GM12878 (cell line): ENCODE data around the gene MRTFB.

Source experiments
- KDM1A ChIP-seq: fragments of 200-600 bp; sonication (generic); IDR thresholded peaks from 2 replicates; pipeline ENCODE4 v1.6.1; 2016; ENCODE audit warnings: borderline replicate concordance
- NFIC ChIP-seq: IDR thresholded peaks from 2 replicates; pipeline ENCODE4 v1.6.1; 2012; ENCODE audit warnings: low read depth, mild to moderate bottlenecking, inconsistent platforms, low read length, moderate library complexity
- NFYB ChIP-seq: IDR thresholded peaks from 2 replicates; pipeline ENCODE4 v1.6.1; 2011; ENCODE audit warnings: low read depth, mild to moderate bottlenecking, low read length, improper control_type of control experiment, moderate library complexity; ENCODE audit not compliant: insufficient read depth
- NR2C2 ChIP-seq: IDR thresholded peaks from 2 replicates; pipeline ENCODE4 v1.6.1; 2011; ENCODE audit warnings: borderline replicate concordance, low read depth; ENCODE audit not compliant: control insufficient read depth, insufficient read length
- POLR2A ChIP-seq: IDR thresholded peaks from 2 replicates; pipeline ENCODE4 v1.6.1; 2011; ENCODE audit warnings: low read depth, mild to moderate bottlenecking, low read length
- SREBF2 ChIP-seq: IDR thresholded peaks from 2 replicates; pipeline ENCODE4 v1.6.1; 2012; ENCODE audit warnings: mild to moderate bottlenecking, low read length
- TF ChIP-seq, protein P1 (sequence below): IDR thresholded peaks from 2 replicates; pipeline ENCODE4 v1.6.1; 2011; ENCODE audit warnings: low read depth, mild to moderate bottlenecking, low read length, moderate library complexity, borderline replicate concordance; ENCODE audit errors: extremely low read depth
- TF ChIP-seq, protein P2 (sequence below): fragments of 450-650 bp; conservative IDR thresholded peaks from 2 replicates; pipeline ENCODE4 v1.6.1; 2017; ENCODE audit warnings: mild to moderate bottlenecking, moderate library complexity
- TF ChIP-seq, protein P3 (sequence below): IDR thresholded peaks from 2 replicates; pipeline ENCODE4 v1.6.1; 2012; ENCODE audit warnings: mild to moderate bottlenecking, low read depth, low read length
- TF ChIP-seq, protein P4 (sequence below), 3 experiments: IDR thresholded peaks in 2 of 3; conservative IDR thresholded peaks in 1 of 3; 2 replicates each; pipeline ENCODE4 v1.5.1; 2011; ENCODE audit warnings: low read depth in 3 of 3, low read length in 3 of 3, mild to moderate bottlenecking in 3 of 3, control low read depth in 2 of 3, moderate library complexity in 2 of 3, inconsistent platforms in 1 of 3, mixed read lengths in 1 of 3; ENCODE audit not compliant: control insufficient read depth in 2 of 3, insufficient read depth in 1 of 3; ENCODE audit errors: extremely low read depth in 1 of 3
- TF ChIP-seq, protein P5 (sequence below): fragments of 450-650 bp; formaldehyde crosslinking; IDR thresholded peaks from 2 replicates; pipeline ENCODE4 v1.4.0; 2020; ENCODE audit warnings: mild to moderate bottlenecking, moderate library complexity

DNA sequence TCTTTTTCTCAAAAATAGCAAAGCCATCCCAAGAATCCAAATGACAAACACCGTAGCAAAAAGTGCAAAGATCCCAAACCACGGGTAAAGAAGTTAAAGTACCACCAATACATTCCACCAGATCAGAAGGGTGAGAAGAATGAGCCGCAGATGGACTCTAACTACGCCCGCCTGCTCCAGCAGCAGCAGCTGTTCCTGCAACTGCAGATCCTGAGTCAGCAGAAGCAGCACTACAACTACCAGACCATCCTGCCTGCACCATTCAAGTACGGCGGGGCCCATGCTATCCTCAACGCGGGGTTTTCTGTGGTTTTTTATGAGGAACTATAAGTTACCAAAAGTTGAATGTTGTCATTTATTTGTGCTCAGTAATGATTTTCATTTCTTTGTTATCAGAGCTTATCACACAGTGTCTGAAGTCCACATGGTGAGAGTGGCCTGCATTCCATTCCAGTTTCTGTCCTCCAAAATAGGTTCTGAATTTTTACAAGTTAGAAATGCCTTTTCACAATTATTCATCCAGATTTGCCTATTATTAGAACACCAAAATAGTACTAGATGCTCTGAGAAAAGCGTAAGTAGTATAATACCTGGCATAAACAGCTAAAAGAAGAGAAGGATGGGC lies 169.2 kb downstream of the MRTFB start:
- TF ChIP-seq, protein P1, sequence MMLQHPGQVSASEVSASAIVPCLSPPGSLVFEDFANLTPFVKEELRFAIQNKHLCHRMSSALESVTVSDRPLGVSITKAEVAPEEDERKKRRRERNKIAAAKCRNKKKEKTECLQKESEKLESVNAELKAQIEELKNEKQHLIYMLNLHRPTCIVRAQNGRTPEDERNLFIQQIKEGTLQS, result no peak
- TF ChIP-seq, protein P2, sequence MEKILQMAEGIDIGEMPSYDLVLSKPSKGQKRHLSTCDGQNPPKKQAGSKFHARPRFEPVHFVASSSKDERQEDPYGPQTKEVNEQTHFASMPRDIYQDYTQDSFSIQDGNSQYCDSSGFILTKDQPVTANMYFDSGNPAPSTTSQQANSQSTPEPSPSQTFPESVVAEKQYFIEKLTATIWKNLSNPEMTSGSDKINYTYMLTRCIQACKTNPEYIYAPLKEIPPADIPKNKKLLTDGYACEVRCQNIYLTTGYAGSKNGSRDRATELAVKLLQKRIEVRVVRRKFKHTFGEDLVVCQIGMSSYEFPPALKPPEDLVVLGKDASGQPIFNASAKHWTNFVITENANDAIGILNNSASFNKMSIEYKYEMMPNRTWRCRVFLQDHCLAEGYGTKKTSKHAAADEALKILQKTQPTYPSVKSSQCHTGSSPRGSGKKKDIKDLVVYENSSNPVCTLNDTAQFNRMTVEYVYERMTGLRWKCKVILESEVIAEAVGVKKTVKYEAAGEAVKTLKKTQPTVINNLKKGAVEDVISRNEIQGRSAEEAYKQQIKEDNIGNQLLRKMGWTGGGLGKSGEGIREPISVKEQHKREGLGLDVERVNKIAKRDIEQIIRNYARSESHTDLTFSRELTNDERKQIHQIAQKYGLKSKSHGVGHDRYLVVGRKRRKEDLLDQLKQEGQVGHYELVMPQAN, result no peak
- TF ChIP-seq, protein P3, sequence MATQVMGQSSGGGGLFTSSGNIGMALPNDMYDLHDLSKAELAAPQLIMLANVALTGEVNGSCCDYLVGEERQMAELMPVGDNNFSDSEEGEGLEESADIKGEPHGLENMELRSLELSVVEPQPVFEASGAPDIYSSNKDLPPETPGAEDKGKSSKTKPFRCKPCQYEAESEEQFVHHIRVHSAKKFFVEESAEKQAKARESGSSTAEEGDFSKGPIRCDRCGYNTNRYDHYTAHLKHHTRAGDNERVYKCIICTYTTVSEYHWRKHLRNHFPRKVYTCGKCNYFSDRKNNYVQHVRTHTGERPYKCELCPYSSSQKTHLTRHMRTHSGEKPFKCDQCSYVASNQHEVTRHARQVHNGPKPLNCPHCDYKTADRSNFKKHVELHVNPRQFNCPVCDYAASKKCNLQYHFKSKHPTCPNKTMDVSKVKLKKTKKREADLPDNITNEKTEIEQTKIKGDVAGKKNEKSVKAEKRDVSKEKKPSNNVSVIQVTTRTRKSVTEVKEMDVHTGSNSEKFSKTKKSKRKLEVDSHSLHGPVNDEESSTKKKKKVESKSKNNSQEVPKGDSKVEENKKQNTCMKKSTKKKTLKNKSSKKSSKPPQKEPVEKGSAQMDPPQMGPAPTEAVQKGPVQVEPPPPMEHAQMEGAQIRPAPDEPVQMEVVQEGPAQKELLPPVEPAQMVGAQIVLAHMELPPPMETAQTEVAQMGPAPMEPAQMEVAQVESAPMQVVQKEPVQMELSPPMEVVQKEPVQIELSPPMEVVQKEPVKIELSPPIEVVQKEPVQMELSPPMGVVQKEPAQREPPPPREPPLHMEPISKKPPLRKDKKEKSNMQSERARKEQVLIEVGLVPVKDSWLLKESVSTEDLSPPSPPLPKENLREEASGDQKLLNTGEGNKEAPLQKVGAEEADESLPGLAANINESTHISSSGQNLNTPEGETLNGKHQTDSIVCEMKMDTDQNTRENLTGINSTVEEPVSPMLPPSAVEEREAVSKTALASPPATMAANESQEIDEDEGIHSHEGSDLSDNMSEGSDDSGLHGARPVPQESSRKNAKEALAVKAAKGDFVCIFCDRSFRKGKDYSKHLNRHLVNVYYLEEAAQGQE, result no peak
- TF ChIP-seq, protein P4, sequence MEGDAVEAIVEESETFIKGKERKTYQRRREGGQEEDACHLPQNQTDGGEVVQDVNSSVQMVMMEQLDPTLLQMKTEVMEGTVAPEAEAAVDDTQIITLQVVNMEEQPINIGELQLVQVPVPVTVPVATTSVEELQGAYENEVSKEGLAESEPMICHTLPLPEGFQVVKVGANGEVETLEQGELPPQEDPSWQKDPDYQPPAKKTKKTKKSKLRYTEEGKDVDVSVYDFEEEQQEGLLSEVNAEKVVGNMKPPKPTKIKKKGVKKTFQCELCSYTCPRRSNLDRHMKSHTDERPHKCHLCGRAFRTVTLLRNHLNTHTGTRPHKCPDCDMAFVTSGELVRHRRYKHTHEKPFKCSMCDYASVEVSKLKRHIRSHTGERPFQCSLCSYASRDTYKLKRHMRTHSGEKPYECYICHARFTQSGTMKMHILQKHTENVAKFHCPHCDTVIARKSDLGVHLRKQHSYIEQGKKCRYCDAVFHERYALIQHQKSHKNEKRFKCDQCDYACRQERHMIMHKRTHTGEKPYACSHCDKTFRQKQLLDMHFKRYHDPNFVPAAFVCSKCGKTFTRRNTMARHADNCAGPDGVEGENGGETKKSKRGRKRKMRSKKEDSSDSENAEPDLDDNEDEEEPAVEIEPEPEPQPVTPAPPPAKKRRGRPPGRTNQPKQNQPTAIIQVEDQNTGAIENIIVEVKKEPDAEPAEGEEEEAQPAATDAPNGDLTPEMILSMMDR (IDR thresholded peaks at IDR 0.05 in 2 of 3, conservative IDR thresholded peaks at IDR 0.05 in 1 of 3; ENCODE audit: control insufficient read depth in 2 of 3, extremely low read depth in 1 of 3, insufficient read depth in 1 of 3, low read depth in 3 of 3, low read length in 3 of 3), result no peak
- TF ChIP-seq NFYB, result no peak
- no peak for TF ChIP-seq NR2C2
- TF ChIP-seq POLR2A, result no peak
- TF ChIP-seq NFIC, result no peak
- TF ChIP-seq, protein P5, sequence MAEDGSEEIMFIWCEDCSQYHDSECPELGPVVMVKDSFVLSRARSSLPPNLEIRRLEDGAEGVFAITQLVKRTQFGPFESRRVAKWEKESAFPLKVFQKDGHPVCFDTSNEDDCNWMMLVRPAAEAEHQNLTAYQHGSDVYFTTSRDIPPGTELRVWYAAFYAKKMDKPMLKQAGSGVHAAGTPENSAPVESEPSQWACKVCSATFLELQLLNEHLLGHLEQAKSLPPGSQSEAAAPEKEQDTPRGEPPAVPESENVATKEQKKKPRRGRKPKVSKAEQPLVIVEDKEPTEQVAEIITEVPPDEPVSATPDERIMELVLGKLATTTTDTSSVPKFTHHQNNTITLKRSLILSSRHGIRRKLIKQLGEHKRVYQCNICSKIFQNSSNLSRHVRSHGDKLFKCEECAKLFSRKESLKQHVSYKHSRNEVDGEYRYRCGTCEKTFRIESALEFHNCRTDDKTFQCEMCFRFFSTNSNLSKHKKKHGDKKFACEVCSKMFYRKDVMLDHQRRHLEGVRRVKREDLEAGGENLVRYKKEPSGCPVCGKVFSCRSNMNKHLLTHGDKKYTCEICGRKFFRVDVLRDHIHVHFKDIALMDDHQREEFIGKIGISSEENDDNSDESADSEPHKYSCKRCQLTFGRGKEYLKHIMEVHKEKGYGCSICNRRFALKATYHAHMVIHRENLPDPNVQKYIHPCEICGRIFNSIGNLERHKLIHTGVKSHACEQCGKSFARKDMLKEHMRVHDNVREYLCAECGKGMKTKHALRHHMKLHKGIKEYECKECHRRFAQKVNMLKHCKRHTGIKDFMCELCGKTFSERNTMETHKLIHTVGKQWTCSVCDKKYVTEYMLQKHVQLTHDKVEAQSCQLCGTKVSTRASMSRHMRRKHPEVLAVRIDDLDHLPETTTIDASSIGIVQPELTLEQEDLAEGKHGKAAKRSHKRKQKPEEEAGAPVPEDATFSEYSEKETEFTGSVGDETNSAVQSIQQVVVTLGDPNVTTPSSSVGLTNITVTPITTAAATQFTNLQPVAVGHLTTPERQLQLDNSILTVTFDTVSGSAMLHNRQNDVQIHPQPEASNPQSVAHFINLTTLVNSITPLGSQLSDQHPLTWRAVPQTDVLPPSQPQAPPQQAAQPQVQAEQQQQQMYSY, result no peak
- no peak for TF ChIP-seq SREBF2
- no peak for TF ChIP-seq KDM1A
